HTR-8/SVneo (cell line): Measurements from ENCODE around the gene KIAA0232.

Experiments
- DNase-seq: peaks from one replicate; pipeline ENCODE4 v3.0.0; 2011; ENCODE audit warnings: low spot score, mixed read lengths; ENCODE audit not compliant: insufficient read length
- FAIRE-seq: peaks from 2 replicates; lab custom pipeline; 2011; peaks lifted over from hg19 to GRCh38; lab: Jason Lieb, UNC

Gene KIAA0232

GRCh38 chr4:6782147-6782845 is at the start of gene KIAA0232:
KIAA0232 (plus strand) TSS chr4:6782727; CDS start chr4:6824454, 41,727 bp downstream.
- peak; percentile 90 for DNase-seq
- peak; percentile 94 for FAIRE-seq

GRCh38 chr4:6733358-6734164 is 49.0 kb upstream of the KIAA0232 start:
- FAIRE-seq (no peak), DNase-seq (no peak)

GRCh38 chr4:6734165-6734786 is 48.3 kb upstream of the KIAA0232 start:
- no peak for DNase-seq
- FAIRE-seq: no peak

GRCh38 chr4:6739920-6740319 is 42.6 kb upstream of the KIAA0232 start:
- no peak for FAIRE-seq
- DNase-seq: no peak

DNA sequence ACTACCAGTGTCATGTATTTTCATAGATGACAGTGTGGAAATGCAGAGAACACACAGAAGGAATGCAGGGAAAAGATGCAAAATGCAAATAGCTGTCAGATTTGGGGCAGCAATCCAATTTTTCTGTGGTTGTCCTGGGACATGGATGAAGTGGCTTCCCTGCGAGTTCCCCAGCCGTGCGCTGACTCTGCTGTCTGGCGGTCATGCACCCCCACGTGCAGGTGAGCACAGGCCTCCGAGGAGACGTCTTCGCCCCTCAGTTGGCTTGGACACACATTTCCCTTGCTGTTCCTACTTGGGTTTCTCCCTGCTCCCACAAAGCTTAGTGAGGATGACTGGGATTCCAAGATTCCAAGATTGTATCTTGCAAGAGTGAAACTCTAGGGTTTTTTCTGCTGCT is 42.2 kb upstream of the KIAA0232 start:
- no peak for FAIRE-seq

GRCh38 chr4:6742507-6742906 is 40.0 kb upstream of the KIAA0232 start:
- no peak for DNase-seq
- no peak for FAIRE-seq

More for the DNA sequence above, 42.2 kb upstream of the KIAA0232 start:
- DNase-seq: no peak

- no peak for FAIRE-seq
- DNase-seq: no peak
Measured at GRCh38 chr4:6742989-6743388, 39.5 kb upstream of the KIAA0232 start.

DNA sequence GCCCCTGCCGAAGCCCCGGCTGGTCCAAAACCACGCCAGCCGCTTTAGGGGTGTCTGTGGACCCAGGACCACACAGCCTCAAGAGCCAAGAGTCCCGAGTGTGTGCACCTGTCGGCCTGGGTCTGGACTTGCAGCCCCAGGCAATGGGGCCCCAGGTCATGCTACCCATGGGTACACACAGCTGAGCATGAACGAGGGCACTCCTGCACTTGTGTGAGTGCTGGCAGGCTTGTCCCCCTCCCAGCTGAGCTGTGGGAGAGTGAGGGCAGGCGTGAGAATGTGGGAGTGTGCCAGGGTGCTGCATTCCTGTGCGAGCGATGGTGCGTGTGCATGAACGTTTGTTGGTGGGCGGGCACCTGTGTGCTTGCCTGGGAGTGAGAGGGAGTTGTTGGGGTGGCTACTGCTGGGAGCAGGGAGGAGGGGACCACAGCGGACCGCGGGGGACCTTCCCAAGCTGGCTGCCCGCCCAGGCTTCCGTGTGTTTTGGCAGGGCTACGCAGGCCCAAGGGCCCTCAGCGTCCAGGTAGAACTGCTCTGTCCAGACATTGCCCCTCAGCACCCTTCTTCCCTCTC is 35.7 kb upstream of the KIAA0232 start:
- FAIRE-seq (no peak), DNase-seq (no peak)

DNA sequence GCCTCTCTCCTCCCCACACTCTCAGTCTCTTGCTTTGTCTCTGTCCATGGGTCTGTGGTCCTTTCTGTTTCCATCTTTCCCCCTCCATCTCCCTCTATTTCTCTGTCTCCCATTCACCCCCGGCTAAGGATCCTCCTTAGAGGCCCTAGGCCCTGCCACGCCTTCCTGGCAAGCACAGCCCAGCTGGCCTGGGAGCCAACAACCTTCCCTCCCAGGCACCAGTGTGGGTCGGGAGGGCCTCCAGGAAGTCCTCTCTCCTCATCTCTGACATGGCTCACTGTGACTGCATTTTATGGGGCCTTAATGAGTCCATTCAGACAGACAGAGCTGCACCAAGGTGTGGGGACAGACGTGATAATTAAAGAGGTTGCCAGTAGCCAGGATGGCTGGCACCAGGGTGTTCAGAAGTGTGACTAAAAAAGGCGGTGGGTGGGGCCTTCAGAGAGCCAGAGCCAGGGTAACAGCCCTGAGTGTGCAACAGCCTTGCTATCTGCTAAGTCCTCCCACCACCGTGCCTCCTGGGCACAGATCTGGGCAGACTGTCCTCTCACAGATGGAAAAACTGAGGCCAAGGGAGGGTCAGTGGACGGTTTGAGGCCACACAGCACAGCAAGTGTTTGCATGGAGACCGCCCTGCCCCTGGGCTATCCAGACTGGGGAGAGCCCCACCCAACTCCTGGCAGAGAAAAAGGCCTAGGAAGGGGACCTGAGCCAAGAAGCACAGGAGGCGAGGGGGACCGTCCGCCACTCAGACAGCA is 35.1 kb upstream of the KIAA0232 start:
- DNase-seq: no peak
- no peak for FAIRE-seq

DNA sequence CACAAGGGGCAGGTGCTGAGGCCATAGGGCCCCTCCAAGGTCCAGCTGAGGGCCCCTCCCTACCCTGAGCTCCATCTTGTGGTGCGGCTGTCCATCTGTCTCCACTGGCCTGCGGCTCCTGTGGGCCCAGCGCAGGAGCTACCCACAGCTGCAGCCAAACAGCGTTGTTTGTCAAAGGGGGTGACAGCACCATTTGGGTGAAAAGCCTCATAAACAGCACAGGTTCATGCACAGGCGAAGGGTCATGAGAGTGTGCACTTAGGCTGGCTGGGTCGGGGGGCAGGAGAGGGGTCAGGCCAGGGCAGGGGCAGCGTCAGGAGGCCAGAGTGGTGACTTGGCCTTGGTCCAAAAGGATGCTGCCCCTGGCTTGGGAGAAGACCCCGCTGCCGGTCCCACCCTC is 34.2 kb upstream of the KIAA0232 start:
- no peak for FAIRE-seq
- no peak for DNase-seq

DNA sequence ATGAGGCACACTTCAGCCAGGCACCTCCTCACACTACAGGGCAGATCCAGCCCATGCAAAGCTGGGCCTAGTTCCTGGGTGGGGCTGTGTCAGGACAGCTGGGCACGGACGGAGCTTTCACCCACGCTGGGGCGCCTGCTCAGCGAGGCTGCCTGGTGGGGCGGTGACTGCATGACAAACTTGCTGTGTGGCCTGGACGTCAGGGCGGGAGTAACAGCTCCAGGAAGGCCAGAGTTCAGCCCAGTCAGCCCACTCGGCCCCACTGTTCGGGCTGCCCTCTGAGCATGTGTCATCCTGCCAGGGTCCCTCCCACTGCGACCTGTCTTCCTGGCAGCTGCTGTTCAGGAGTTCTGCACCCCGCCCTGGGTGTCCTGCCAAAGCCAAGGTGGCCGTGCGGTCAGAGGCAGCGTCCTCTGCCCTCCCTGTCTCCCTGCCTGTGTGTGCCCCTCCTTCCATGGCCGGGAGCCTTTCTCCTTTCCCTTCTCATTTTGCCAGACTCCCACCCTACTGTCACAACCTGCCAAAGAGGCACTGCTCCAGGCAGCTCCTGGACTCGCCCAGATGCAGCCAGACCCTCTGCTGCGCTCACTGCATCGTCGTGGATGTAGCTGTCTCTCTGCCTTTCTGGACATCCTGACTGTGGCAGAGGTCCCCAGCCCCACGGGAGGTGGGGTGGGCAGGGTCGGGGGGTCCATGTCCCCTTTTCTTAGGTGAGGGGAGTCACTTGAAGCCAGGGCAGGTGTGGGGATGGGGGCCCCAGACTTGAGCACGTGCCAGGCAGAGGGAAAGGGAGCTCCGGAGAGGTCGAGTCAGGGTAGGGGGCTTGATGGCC is 33.0 kb upstream of the KIAA0232 start:
- FAIRE-seq (peak; percentile 72), DNase-seq (peak; percentile 34)

GRCh38 chr4:6750286-6751221 is 32.0 kb upstream of the KIAA0232 start:
- DNase-seq: no peak
- no peak for FAIRE-seq

GRCh38 chr4:6751611-6752485 is 30.7 kb upstream of the KIAA0232 start:
- FAIRE-seq (no peak), DNase-seq (no peak)

- DNase-seq (no peak), FAIRE-seq (no peak)
Measured at GRCh38 chr4:6752486-6752829, 30.1 kb upstream of the KIAA0232 start.

GRCh38 chr4:6753103-6753560 is 29.4 kb upstream of the KIAA0232 start:
- DNase-seq (no peak), FAIRE-seq (no peak)

- FAIRE-seq: no peak
- DNase-seq: no peak
Measured at GRCh38 chr4:6753891-6754290, 28.6 kb upstream of the KIAA0232 start.

GRCh38 chr4:6754481-6755087 is 27.9 kb upstream of the KIAA0232 start:
- FAIRE-seq: no peak
- no peak for DNase-seq
